Erythroblast (primary cell): ENCODE results near the gene VWA2.

ENCODE experiments used
- GATA1 ChIP-seq: IDR thresholded peaks from 2 replicates; pipeline ENCODE4 v1.6.1; 2011; ENCODE audit warnings: low read depth, mild to moderate bottlenecking, control low read depth, low read length, moderate library complexity
- POLR2A ChIP-seq: IDR thresholded peaks from 2 replicates; pipeline ENCODE4 v1.6.1; 2011; ENCODE audit warnings: mild to moderate bottlenecking, low read length

GRCh38 chr10:114329634-114330365, 90.7 kb downstream of the VWA2 start:
- TF ChIP-seq POLR2A = no peak
- TF ChIP-seq GATA1 = no peak
